Astrocyte (in vitro differentiated cells and primary cell): ENCODE measurements around the gene LRRC63.

Source experiments
- CTCF ChIP-seq: IDR thresholded peaks from 2 replicates; pipeline ENCODE4 v1.5.1; 2011; ENCODE audit warnings: low read depth, mild to moderate bottlenecking, inconsistent platforms, low read length, moderate library complexity; ENCODE audit not compliant: insufficient read depth
- EZH2 ChIP-seq: IDR thresholded peaks from 2 replicates; pipeline ENCODE4 v1.6.1; 2012; ENCODE audit warnings: mild to moderate bottlenecking, low read length, inconsistent platforms; ENCODE audit not compliant: insufficient read depth

DNA sequence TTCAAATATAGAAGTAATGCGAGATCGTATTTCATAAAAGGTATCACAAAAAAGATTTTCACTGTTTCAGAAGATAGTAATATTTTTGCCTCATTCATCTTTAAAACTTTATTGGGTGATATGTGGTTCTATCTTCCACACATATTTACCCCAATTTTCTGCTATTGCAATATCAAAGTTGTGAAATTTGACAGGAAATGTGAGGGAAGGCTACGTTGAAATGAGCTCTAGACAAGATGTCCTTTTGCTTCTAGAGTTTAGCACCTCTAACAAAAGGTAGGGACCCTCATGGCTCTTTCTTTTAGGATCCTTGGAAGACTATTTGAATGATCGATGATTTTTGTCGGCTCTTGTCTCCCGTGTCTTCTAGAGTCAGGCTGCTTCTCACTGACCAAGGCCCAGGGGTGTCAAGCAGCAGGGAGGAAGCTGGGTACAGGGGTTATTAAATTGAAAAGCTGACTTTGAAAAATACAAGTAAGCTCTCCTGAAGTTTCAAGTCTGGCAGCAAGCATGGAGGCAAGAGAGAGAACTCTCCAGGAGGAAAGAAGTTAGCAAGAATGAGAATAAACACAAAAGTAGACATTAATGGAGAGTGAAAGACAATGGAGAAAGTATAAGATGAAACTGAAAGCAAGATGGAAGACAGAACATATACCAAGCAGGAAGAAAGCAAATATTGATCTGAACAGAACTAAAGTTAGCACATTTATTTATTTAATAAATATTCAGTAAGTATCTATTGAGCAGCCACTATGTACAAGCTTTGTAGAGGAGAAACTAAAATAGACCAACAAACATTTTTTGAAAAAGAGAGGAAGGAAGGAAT lies 101.9 kb downstream of the LRRC63 start:
- TF ChIP-seq CTCF (no peak), EZH2 (no peak)
